H1 (cell line): ENCODE measurements around the gene CAMK2G. TPM values are rescaled to one million over a fixed set of nuclear protein-coding genes. Genes with fewer than 3 reads are reported as not detected.

Experiments used
- ATF2 ChIP-seq: IDR thresholded peaks from 2 replicates; pipeline ENCODE4 v1.6.1; 2012; ENCODE audit warnings: low read length, inconsistent platforms
- ATF3 ChIP-seq: IDR thresholded peaks from 2 replicates; pipeline ENCODE4 v1.6.1; 2011; ENCODE audit warnings: low read depth, mild to moderate bottlenecking, low read length; ENCODE audit not compliant: insufficient read depth
- BRCA1 ChIP-seq: IDR thresholded peaks from 2 replicates; pipeline ENCODE4 v1.6.1; 2012; ENCODE audit warnings: low read depth, low read length, improper control_type of control experiment
- CHD7 ChIP-seq: fragments of 300-600 bp; sonication (generic); IDR thresholded peaks from 2 replicates; pipeline ENCODE4 v1.7.1; 2012; ENCODE audit warnings: low read length, moderate library complexity, mild to moderate bottlenecking, inconsistent platforms; ENCODE audit not compliant: insufficient replicate concordance
- CREB1 ChIP-seq: IDR thresholded peaks from 2 replicates; pipeline ENCODE4 v1.6.1; 2012; ENCODE audit warnings: inconsistent platforms
- KDM5A ChIP-seq: fragments of 200-600 bp; IDR thresholded peaks from 2 replicates; pipeline ENCODE4 v1.7.1; 2012; ENCODE audit warnings: mild to moderate bottlenecking, low read length, inconsistent platforms, mixed read lengths
- POLR2AphosphoS5 ChIP-seq: IDR thresholded peaks from 2 replicates; pipeline ENCODE4 v1.6.1; 2011; ENCODE audit warnings: low read depth, low read length
- POU5F1 ChIP-seq: IDR thresholded peaks from 2 replicates; pipeline ENCODE4 v1.6.1; 2011; ENCODE audit warnings: low read depth, mild to moderate bottlenecking, low read length, moderate library complexity
- SP4 ChIP-seq: IDR thresholded peaks from 2 replicates; pipeline ENCODE4 v1.6.1; 2012; ENCODE audit warnings: low read length, inconsistent platforms
- polyA plus RNA-seq, 7 experiments: library from polyadenylated mRNA; depleted of rRNA in 3 of 7; stranded (reverse) in 5 of 7; unstranded in 2 of 7; fragments of >200 nt in 5 of 7; fragments of 200-250 nt in 2 of 7; gene quantifications; 1 replicate in 5 of 7; 2 replicates in 1 of 7; 4 replicates in 1 of 7; pipeline versions ENCODE4 v1.2.1 to v1.2.3, GENCODE V29; 2011 to 2013; ENCODE audit warnings: missing spikeins in 2 of 7, mixed read lengths in 2 of 7
- total RNA-seq: library from RNA; stranded (reverse); fragmentation: NEBNext Ultra II Directional; extraction: Animal tissue kit (Norgen Biotek cat#: 25700); gene quantifications from 2 replicates; pipeline ENCODE4 v1.2.1, GENCODE V29; 2021

CAMK2G gene
- total and polyA plus RNA-seq, 2 of the 8 experiments (the other 6 are each of a cell fraction or from before 2014, with no cell fraction given) = 28.9 to 31.7 TPM

- no peak for TF ChIP-seq CHD7
- no peak for TF ChIP-seq POU5F1
- TF ChIP-seq SP4 = no peak
- TF ChIP-seq ATF3 = no peak
- TF ChIP-seq CREB1 = no peak
- no peak for TF ChIP-seq POLR2AphosphoS5
- no peak for TF ChIP-seq KDM5A
- no peak for TF ChIP-seq BRCA1
- TF ChIP-seq ATF2 = no peak
These were observed 43.4 kb upstream of the CAMK2G start (continued) for GRCh38 chr10:73917566-73918305.
